ENCODE results near the gene GPR35.
"Not testable (repeated sequence)": the region's sequence is repeated elsewhere in the genome, so short reads cannot be mapped to it uniquely, and the experiment has no call there.

Gene GPR35

GRCh38 chr2:240603081-240603835 lies 22.0 kb upstream of the GPR35 start:
- DNase-seq, result no peak

GRCh38 chr2:240603846-240604245 lies 21.4 kb upstream of the GPR35 start:
- no peak for DNase-seq

DNA sequence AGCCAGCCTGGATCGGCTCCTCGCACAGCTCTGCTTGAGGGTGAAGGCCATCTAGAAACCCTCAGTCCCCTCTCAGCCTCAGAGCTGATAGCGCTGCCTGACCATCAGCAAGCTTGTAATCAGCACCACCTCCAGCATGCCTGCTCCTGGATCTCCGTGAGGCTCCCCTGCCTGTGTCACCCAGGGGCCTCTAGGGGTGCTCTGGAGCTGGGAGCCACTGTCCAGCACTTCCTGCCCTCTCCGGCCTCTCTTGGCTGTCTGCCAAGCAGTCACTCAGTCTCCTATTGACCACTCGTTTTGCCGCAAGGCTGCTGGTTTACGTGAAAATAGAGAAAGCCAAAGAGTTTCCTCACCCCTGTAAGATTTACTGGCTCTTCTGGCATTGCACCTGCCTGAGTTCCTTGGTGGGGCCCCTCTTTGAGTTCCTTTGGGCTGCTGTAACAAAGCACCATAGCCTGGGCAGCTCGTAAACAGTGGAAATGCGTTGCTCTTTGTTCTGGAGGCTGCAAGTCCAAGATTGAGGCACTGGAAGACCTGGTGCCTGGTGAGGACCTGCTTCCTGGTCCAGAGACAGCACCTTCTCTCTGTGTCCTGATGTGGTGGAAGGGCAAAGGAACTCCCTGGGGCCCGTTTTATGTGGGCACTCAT lies 20.9 kb upstream of the GPR35 start:
- DNase-seq, result no peak

- no peak for DNase-seq
Measured at GRCh38 chr2:240604939-240605716, 20.2 kb upstream of the GPR35 start.

DNA sequence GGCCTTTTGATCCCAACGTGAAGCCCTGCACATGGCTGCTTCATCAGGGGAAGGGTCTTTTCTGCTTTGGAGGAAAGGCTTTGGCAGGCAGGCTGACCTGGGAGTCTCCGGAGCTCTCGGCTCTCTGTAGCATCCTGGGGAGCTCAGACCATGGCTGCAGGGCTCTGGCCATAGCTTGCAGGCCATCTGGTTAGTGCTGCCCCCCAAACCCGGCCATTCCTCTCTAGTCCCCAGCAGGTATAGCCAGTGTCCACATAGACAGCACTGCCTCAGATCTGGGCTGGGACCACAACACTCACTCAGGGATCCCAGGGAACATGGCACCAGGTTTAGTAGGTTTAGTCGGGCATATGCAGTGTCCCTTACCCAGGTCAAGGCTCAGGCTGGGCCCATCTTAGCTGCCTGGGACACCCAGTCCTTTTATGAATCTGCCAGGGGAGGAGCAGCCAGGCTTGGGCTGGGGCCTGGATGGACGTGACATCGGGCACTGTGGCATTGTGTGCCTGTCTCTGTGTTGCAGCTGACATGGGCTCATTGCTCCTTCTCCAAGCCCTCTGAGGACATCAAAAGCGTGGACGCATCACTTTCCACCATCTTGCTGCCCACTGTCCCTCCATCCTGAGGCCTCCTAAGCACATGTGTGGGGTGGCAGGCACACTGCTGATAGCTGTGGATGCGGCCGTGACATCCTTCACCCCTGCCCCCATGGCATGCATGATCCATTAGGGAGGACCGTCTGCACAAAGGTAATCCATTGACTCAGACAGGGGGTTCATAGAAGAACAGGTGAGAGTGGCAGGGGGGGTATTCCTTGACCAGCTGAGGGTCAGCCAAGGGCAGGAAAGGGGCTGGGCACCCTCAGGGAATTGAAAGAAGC lies 19.2 kb upstream of the GPR35 start:
- no peak for DNase-seq

- DNase-seq, result no peak
Measured at GRCh38 chr2:240611601-240612210, 13.6 kb upstream of the GPR35 start.

- DNase-seq, result no peak
Measured at GRCh38 chr2:240613781-240614180, 11.5 kb upstream of the GPR35 start.

GRCh38 chr2:240614391-240614790 lies 10.9 kb upstream of the GPR35 start:
- no peak for DNase-seq

GRCh38 chr2:240615396-240615795 lies 9.9 kb upstream of the GPR35 start:
- DNase-seq, result no peak

DNA sequence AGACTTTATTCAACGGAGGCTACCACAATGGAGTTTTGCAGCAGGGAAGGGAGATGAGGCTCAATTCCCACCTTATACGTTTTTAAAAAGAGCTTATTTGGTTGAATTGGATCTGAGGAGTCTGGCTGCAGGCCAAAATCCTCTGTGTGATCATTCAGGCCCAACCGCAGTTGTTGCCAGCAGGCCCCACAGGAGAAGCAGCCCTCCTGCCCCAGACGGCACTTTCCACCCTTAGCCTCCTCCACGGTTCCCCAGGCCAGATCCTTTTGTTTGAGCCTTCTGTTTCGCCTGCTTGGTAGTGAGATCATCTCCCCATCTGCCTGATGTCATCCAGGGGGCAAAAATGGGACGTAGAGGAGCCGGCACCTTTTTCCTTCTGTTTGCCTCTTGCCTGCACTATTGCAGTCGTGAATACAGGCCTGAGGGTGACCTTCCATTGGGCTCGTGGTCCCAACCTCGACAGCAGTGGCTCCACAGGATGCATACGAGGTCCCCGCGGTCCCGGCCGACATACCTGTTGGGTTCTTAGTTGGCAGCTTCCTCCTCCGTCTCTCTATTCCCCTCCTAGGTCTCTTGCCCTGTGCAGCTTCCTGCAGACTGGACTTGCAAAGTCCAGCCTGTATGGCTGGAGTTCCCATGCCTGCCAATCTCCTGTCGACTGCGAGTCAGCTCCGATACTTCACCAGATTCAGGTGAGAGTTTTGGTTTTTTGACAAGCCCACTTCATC lies 9.3 kb upstream of the GPR35 start:
- no peak for DNase-seq

DNA sequence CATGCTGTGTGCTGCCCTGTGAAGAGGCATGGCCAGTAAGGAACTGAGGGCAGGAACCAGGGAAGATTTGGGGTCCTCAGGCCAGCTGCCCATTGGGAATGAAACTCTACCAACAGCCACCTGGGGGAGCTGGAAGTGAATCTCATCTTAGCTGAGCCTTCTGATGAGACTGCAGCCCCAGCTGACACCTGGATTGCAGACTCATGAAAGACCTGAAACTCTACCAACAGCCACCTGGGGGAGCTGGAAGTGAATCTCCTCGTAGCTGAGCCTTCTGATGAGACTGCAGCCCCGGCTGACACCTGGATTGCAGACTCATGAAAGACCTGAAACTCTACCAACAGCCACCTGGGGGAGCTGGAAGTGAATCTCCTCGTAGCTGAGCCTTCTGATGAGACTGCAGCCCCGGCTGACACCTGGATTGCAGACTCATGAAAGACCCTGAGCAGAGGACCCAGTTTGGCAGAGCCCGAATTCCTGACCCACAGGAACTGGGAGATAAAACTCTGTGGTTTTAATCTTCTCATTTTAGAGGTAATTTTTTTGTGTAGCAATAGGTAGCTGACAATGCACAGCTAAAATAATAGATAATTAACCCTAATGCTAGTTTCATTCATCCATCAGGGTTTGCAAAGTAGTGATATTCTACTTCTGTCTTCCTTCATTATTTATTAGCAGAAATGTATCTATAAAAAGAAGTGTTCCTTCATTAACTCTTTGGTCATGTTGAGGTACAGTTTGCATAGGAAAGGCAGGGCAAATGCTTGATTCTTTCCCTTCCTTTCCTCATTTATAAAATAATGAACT lies 8.2 kb upstream of the GPR35 start:
- not testable (repeated sequence) for DNase-seq

- no peak for DNase-seq
Measured at GRCh38 chr2:240618776-240619175, 6.5 kb upstream of the GPR35 start.

- DNase-seq, result no peak
Measured at GRCh38 chr2:240619506-240620148, 5.7 kb upstream of the GPR35 start.

- no peak for DNase-seq
Measured at GRCh38 chr2:240620149-240620731, 5.0 kb upstream of the GPR35 start.

DNA sequence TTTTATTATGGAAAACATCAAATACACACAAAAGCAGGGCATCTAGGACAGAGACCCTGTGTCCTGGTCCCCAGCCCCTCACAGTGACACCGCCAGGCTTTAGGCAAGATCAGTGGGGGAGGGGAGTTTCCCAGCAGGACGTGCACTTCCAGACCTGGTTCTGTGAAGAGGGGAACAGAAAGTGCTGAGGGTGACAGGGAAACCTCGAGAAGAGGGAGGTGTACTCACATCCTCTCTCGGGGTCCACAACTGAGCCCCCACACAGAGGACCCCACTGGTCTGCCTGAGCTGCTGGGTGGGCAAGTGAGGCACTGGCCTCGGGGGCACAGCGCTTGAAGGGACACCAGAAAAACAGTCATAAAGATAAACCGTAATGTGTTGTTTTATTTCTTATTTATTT lies 4.4 kb upstream of the GPR35 start:
- no peak for DNase-seq

DNA sequence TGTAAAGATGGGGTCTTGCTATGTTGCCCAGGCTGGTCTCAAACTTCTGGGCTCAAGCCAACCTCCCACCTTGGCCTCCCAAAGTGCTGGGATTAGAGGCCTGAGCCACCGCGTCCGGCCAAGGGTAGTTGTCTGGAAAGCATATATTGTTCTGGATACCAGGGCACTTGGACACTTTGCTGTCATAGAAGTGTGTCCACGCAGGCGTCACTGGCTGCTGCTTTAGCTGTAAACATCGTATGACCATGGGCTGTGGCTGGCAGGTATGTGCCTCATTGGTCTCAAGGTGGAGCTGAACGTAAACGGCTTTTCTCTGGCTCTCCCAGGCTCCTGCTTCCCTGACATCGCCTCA lies 3.2 kb upstream of the GPR35 start:
- DNase-seq, result peak in 1 of 2 experiments; percentile 37

GRCh38 chr2:240622531-240623235 lies 2.6 kb upstream of the GPR35 start:
- peak; percentile 69 to 73 for DNase-seq

GRCh38 chr2:240623531-240624010 lies 1.7 kb upstream of the GPR35 start:
- DNase-seq, result peak; percentile 34 to 51

Data from activated T-cell treated with anti-CD3 and anti-CD28 coated beads, Interleukin-2, amount 50 U/mL, for 48 hours (primary cell).